Coronary artery (tissue), 2 donors: ENCODE results near the gene DNMT1.

Source experiments
- DNase-seq: peaks from one replicate; pipeline ENCODE4 v3.0.0-alpha.2; 2017; ENCODE audit warnings: low spot score
- H3K27ac ChIP-seq, 2 donors: fragments of 200-600 bp; sonication (generic); one replicate each; pipeline ENCODE4 v1.5.1; 2016 to 2019
- H3K4me3 ChIP-seq: fragments of 200-600 bp; sonication (generic); 2 replicates; pipeline ENCODE4 v1.5.1; 2016; ENCODE audit warnings: mild to moderate bottlenecking, moderate library complexity
- CTCF ChIP-seq: fragments of 200-600 bp; sonication (generic); IDR thresholded peaks from one replicate; pipeline ENCODE4 v1.5.1; 2019; ENCODE audit warnings: antibody characterized with exemption

The DNMT1 gene

GRCh38 chr19:10226376-10227025 is 31.7 kb upstream of the DNMT1 start:
- TF ChIP-seq CTCF, result no peak
- peak overlapping the region; percentile 44 to 88 for H3K27ac ChIP-seq
- peak; percentile 93 for DNase-seq
- H3K4me3 ChIP-seq, result peak overlapping the region; percentile 57

DNA sequence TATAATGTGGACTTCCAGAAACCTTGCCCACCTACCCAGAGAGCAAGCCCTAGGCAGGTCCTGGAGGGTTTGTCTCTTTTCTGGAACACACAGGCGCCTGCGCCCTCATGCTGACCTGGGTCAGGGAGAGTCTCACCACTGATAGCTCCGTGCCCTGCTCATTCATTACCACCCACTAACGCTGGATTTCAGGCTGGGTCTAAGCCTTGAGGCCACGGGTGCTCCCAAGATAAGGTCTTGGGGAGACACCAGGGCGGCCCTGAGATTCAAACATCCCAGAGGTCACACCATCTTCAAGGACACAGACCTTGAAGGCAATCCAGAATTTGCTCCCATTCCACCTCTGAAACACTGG is 31.2 kb upstream of the DNMT1 start:
- no peak for DNase-seq
- Histone ChIP-seq H3K27ac (peak overlapping the region; percentile 44 to 88), H3K4me3 (peak overlapping the region; percentile 57)
- no peak for TF ChIP-seq CTCF

- no peak overlapping the region for H3K4me3 ChIP-seq
- TF ChIP-seq CTCF, result no peak
- no peak for DNase-seq
- no peak overlapping the region for H3K27ac ChIP-seq
Observed at GRCh38 chr19:10224337-10224736, 29.6 kb upstream of the DNMT1 start.

DNA sequence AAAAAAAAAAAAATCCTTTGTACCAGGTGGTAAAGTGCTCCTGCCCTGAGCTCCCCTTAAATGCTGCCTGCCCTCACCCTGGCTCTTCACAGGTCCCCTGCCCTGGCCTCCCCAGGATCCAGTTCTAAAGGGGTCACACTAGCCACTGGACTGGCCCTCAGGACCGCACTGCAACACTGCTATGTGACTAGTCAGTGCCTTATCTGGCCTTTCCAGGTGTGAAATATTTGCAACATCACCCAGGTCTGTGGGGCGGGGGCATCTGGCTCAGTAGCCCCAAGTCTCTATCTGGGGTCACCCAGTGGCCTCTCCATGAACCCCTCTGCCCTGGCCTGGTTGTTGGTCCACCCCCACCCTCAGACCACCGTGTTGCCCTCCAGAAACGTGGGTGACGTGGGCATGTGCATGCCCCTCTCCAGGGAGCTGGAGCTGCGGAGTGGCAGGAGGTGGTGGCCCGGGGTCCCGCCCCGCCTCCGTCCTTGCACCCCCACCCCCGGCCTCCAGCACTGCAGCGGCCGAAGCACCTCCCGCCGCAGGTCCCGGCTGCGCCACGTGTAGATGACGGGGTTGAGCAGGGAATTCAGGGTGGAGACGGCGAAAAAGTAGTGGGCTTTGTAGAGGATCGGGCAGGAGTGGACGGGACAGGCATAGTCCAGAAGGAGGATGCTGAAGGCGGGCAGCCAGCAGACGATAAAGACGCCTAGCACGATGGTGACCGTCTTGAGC is 28.9 kb upstream of the DNMT1 start:
- no peak for TF ChIP-seq CTCF
- Histone ChIP-seq H3K27ac (no peak overlapping the region), H3K4me3 (no peak overlapping the region)
- DNase-seq, result no peak

DNA sequence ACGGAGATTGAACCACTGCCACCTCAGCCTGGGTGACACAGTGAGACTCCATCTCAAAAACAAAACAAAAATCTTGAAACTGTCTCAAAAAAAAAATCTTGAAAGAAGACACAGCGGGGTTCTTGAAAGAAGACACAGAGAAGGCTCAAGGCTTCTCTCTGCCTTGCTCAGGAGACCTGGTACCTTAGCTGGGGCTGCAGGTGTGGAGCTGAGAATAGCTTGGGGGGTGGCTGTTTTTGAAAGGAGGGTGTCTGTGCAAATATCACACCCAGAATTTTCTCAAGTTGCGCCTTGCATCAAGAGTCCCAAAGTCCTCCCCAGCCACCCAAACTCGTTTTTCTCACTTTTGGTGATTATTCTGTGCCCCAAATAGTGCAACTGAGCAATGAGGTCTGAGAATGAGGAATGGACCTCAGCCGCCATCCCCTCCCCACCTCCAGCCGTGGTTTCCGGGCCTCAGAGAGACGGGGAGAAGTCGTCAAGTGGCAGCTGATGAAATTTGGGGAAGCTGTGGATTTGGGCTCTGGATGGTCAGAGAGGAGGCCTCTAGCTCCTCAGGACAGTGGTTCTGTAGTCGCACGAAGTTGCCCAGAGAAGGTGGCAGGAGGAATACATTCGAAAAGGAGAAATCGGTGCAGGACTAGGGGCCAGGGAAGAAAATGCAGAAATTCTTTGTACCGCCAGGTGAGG is 27.6 kb upstream of the DNMT1 start:
- Histone ChIP-seq H3K4me3 (no peak overlapping the region), H3K27ac (no peak overlapping the region)
- no peak for DNase-seq
- TF ChIP-seq CTCF, result no peak

DNA sequence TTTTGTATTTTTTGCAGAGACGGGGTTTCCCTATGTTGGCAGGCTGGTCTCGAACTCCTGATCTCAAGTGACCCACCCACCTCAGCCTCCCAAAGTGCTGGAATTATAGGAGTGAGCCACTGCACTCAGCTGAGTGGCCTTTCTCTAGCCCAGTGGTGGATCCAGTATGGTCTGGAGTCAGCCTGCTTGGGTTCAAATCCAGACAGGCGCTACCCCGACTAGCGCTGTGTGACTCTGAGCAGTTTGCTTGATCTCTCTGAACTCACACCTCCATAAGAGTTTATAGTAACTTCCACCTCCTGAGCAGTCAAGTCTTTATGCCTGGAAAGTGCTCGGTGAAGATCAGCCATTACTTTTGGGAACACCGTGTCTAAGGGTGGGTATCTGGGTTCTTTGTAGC is 25.9 kb upstream of the DNMT1 start:
- no peak for TF ChIP-seq CTCF
- Histone ChIP-seq H3K27ac (no peak overlapping the region), H3K4me3 (no peak overlapping the region)
- no peak for DNase-seq

DNA sequence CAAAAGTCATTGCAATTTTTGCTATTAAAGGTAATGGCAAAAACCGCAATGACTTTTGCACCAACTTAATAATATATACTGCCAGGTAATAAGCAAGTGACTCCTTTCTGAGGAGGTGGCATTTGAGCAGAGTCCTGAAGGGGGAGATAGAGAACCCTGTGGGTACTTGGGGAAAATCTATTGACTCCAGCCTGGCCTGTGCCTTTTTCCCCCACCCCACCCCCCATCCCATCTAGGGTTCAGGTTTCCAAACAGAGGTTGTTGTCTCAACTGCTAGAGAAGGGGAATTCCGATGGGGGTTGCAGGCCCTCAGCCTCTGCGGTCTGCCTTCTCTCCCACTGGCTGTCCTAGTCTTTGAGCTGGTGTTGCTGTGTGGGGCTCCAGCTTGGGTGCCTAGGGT is 24.9 kb upstream of the DNMT1 start:
- no peak for TF ChIP-seq CTCF
- H3K27ac ChIP-seq, result no peak overlapping the region
- no peak for DNase-seq
- H3K4me3 ChIP-seq, result no peak overlapping the region
